Stromal cell of bone marrow (primary cell): ENCODE data around the gene DICER1.

Experiments
- DNase-seq: peaks from one replicate; pipeline ENCODE4 v3.0.0-alpha.2; 2012; ENCODE audit warnings: low read depth

The DICER1 gene

DNA sequence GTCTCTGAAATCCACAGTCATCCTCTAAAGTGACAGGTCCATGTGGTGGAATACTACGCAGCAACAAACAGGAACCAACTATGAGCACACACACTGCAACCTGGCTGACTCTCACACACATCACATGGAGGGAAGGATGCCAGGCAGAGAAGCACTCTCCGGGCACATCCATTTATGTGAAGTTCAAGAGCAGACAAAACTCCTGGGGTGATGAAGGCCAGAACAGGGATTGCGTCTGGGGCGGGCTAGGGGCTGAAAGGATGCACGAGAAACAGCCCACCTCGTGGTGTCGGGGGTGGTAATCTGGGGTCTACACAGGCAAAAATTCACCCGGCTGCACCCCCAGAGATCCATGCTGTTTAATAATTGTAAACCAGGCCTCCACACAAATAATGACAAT is 100.2 kb downstream of the DICER1 start:
- no peak for DNase-seq

DNA sequence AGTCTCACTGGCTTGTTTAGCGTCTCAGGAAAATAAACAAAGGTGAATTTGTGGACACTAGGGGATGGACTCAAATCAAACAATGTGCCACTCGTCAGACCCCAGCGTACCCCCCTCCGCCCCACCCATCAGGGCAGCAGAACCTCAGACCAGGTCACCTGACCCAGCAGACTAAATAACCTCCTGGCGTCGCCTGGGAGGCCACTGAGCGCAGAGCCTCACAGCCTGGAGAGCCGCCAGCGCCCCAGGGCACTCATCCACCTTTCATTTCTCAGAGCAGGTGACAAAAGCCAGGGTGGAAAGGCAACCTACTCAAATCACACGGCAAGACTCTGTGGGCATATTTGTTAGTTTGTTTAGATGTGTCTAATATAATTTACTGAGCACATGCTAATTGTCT is 100.9 kb downstream of the DICER1 start:
- DNase-seq = no peak

GRCh38 chr14:95055318-95055717 is 102.0 kb downstream of the DICER1 start:
- DNase-seq = no peak

- no peak for DNase-seq
These were observed 102.7 kb downstream of the DICER1 start for GRCh38 chr14:95054346-95055280.

DNA sequence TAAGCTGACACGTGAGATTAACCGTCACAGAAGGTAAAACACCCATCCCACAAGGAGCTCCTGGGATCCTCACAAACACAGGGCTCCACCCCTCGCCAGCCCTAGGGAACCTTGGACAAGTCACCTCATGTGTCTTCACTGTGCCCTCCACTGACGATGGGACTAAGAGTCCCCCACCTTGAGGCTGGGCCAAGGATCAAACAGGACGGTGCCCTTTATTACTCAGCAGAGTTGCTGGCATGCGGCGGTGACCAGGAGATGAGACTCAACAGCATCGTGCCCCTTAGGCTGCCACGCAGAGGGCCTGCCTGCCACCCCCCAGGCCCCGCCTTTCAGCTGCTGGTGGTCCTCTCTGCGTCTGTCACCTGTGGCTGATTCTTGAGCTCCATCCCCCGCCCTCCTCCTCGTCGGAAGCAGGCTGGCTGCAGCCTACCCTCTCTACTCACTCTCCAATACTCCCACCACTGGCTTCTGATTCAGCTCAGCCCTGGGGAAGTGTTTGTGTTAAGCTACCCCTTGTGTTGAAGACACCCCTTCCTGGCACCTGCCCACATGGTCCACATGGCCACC is 105.2 kb downstream of the DICER1 start:
- no peak for DNase-seq

GRCh38 chr14:95049952-95050351 is 107.4 kb downstream of the DICER1 start:
- no peak for DNase-seq

GRCh38 chr14:95048771-95049312 is 108.5 kb downstream of the DICER1 start:
- DNase-seq = no peak

GRCh38 chr14:95047754-95048153 is 109.6 kb downstream of the DICER1 start:
- no peak for DNase-seq

DNA sequence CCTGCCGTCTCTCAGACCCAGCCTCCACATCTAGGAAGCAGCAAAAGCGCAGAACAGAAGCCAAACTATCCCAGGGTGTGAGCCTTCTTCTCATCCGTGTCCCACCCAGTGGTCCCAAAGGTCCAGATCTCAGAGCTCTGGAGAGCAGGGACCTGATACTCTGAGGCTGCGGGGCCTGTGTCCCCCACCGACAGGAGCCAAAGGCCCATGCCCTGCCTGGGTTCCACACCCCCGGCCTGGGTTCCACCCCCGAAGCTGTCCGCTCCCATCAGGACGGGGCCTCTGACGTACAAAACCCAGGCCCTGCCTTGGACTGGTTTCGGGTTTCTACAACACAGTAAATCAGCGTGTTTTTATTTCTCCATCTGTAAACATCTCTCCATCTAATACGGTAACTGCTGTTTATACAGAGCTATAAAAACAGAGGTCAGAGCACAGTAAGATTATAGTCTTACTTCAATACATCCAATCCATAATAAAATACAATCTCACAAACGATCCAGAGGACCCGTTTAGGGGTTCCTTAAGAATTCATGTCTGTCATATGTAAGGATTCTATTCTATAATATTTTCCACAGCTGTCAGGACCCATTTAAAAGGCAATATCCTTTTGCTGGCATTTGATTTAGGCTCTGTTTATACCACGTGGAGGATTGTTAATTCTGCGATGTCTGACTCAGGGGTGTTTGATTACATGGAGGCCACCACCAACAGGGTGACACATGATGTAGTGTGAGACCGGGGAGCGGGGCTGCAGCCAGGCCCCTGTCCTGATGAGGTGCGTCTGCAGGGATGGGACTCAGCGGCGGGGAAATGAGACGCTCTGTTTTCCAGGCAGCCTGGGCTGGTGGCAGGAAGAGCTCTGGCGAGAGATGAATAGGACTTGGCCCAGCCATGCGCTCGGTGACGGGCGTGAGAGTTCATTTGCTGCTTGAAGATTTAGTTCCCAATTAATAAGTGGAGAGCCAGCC is 110.3 kb downstream of the DICER1 start:
- DNase-seq = no peak

- no peak for DNase-seq
These were observed 111.4 kb downstream of the DICER1 start for GRCh38 chr14:95045836-95046430.

DNA sequence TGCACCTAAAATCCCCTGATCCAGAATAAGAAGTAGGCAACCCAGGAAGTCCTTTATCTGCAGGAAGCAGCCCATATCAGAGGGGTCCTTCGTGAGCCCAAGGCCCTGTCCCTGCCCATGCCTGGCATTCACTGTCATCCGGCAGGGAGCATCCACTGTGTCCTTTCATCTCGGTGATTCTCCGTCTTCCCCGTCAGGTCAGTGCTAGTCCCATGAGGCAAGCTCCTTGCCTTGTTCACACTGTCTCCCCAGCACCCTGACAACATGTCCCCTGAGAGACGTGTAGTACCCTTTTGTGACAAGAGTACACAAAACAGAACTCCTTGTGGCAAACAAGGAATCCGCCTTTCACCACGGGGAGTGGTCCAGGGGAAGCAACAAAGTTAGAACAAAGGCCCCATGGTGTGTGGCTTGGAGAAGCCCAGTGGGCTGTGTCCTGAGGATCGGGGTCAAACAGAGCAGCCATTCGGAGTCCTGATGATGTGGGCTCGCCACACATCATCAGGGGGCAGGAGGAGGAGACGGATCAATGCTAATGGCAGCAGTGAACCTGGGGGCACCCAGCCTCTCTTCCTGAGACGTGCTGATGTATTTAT is 112.1 kb downstream of the DICER1 start:
- no peak for DNase-seq

- no peak for DNase-seq
These were observed 112.7 kb downstream of the DICER1 start for GRCh38 chr14:95044463-95045105.

DNA sequence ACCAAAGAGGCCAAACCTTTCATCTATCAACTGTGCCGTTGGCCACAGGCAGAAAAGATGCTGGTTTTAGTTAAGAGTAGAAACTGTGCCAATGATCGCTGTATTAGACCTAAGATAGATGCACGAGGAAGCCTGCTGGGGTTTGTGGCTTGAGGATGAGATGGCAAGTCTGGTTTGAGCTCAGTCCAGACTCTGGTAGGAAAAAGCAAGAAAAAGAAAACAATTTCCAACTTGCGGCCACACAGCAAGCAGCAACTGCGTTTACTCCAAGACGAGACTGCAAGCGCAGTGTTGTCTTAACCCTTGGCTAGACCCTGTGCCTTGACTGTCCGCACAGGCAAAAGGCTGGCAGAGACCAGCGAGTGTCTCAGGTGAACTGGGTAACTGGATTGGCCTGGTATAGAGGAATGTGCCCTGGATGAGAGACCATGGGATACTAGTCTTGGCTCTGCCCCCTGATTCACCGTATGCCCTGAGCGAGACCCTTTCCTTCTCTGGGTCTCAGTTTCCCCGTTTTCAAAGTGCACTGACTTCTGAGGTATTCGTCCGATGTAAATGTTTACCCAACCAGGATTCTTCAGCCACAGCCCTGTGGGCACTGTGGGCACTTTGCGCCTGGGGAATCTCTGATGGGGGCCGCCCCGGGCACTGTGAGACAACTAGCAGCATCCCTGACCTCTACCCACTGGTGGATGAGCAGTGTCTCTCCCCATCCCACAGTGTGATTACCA is 113.4 kb downstream of the DICER1 start:
- DNase-seq = peak; percentile 74

GRCh38 chr14:95043314-95043713 is 114.0 kb downstream of the DICER1 start:
- no peak for DNase-seq

DNA sequence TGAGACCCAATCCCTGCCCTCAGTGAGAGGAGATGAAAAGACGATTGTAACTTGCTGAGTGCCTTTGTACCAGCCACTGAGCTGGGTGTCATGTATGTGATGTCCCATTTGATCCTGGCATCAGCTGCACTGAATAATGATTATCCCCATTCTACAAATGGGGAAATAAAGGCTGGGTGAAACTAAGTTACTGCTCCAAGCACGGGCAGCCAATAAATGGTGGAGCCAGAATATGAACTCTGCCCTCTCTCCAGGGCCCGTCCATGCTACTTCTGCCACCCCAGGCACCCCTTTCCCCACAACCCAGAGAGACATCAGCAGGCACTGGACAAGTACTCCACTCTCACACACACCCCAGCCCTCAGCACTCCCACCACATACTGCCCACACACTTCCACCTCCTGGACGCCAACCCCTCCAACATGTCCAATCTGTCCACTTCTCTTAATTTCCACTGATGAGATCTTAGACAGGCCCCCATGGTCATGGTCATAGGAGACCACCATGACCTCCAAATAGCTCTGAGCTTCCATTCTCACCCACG is 115.8 kb downstream of the DICER1 start:
- DNase-seq = no peak

DNA sequence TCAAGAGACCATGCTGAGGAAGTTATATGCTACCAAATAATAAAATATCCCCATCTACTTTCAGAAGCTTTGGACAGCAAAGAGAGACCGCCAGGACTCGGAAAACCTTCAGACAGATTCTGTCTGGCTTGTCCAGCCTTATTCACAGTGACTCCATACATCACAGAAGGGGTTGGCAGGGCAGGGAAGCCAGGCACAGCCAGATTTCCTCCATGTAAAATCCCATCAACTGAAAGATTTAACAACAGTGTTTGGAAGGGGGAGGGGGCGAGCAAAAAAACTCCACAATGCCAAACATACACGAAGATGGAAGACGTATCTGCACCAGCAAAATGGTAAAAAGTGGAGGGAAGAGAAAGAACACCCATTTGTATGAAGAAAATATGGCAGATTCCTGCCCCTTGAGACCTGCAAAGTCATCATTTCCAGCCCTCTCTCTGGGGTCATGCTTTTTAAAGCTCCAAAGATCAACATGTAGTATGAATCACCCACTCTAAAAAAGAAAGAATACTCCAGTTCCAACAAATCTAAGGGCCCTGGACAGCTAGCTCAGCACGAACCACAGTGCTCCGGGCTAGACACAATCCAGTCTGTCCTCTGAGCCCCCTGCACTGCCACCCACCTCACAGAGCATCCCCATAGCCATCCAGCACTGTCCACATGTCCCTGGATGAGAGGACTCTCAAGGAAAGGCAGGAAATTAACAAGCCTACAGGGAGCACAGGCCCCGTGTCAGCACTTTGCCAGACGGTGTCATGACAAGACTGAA is 116.4 kb downstream of the DICER1 start:
- DNase-seq = peak; percentile 81

DNA sequence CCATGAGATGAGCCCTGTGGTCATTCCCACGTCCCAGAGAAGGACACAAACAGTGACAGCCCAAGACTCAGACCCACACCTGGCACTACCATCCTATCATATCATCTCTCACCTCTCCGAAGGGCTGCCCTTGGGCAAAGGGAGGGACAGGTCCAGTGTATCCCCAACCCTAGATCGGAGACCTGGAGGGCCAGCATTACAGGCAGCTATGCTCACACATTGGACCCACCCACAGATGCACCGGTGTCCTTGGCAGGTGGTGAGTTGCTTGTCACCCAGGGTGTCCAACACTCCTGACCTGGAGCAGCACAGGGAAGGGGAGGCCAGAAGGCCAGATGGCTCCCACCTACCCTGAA is 117.4 kb downstream of the DICER1 start:
- DNase-seq = no peak

DNA sequence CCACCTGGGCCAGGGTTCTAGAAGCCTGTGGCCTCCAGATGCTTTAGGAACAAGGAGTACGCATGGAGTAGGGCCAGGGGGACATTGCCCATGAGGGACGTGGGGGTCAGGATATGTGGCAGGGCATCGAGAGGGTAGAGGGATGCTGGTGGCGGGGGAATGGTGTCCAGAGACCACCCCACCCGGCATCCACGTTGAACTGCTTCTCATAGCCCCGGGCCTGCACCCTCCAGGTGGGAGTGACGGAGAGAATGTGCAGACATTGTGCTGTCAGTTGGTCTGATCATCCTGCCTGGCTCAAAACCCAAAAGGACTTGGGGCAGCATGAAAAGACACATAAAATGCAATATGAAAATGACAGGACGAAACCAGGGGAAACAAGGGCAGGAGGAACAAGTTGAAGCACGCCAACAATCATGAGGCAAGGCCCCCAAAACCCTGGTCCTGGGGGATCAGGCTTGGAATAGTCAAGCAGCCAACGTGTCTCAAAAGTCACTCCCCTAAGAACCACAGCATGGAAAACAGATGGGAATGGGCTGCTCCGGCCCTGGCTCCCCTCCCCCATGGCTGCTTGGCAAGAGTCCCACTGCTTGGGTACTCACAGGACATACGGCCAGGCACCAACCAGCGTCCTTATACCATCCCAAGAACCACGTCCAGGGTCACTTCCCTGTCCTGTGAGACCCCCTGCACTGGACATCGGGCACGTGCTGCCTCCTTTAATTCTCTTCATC is 117.9 kb downstream of the DICER1 start:
- DNase-seq = no peak
